HTR-8/SVneo (cell line): ENCODE data around the gene TEKTIP1.

ENCODE experiments used
- DNase-seq: peaks from one replicate; pipeline ENCODE4 v3.0.0; 2011; ENCODE audit warnings: low spot score, mixed read lengths; ENCODE audit not compliant: insufficient read length
- FAIRE-seq: peaks from 2 replicates; lab custom pipeline; 2011; peaks lifted over from hg19 to GRCh38; lab: Jason Lieb, UNC

Gene TEKTIP1

DNA sequence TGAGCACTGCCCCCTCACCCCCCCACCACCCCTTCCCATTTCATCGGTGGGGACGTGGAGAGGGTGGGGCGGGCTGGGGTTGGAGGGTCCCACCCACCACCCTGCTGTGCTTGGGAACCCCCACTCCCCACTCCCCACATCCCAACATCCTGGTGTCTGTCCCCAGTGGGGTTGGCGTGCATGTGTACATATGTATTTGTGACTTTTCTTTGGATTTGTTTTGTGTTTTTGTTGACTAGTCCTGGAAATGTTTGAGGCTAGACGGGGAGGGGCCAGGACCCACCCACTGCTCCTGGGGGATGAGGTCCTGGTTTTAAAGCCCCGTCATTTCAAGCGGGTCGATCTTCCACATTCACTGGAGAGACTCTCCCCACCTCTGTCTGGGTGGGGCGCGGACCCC, 3.0 kb upstream of the TEKTIP1 start:
- DNase-seq = no peak
- no peak for FAIRE-seq

GRCh38 chr19:3536429-3537100, 2.4 kb upstream of the TEKTIP1 start:
- FAIRE-seq (no peak), DNase-seq (no peak)

DNA sequence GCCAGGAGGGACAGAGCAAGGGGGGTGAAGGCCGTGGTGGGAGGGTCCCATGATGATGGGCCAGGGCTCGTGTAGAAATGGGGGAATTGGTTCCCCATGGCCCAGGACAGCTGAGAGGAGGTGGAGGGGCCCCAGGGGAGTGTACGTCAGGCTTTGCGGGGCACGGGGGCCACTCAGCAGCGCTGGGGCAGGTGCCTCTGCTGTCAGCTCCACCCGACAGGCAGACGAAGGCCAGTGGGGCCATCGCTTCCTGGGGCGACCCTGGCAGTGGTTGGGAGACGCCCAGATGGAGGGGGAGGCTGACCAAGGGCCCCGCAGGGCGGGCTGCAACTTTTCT, 1.9 kb upstream of the TEKTIP1 start:
- no peak for FAIRE-seq
- no peak for DNase-seq

DNA sequence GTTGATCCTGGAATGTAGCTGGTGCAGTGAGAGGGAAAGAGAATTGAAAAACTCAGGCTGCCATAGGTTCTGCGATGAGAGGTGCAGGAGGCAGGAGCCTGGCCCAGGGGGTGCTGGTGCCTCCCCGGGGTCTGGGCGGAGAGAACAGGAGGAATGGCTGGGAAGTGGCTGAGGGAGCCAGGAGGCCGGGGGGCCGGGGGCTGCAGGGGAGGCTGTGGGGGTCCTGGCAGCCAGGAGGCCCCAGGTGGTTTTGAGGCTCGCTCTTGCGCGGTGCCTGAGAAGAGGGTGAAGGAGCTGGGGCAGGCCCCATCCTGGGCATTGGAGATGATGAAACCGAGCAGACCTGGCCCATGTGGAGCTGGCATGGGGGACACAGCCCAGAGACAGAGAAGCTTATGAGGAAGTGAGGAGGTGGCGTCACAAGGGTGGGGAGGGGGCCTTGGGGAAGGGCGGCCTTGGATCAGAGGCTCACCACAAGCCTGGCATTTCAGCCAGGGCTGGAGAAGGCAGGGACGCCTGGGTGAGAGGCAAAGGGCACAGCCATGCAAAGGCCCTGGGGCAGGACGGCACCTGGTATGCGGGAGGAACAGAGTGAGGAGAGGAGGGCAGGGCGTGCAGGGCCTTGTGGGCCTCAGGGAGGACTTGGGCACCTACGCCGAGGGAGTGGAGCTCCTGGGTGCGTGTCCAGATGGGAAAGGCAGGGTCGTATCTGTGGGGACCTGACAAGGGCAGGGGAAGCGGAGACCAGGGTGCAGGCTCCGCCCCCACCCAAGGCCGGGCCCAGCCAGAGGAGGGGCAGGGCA, 1.3 kb upstream of the TEKTIP1 start:
- FAIRE-seq = no peak
- no peak for DNase-seq

GRCh38 chr19:3538258-3538929, 580 bp upstream of the TEKTIP1 start:
- DNase-seq (no peak), FAIRE-seq (no peak)

- no peak for FAIRE-seq
Measured at GRCh38 chr19:3539756-3540118, 763 bp downstream of the TEKTIP1 start.

GRCh38 chr19:3543150-3544057, 4.4 kb downstream of the TEKTIP1 start:
- no peak for DNase-seq

More at GRCh38 chr19:3539756-3540118, 763 bp downstream of the TEKTIP1 start:
- no peak for DNase-seq

GRCh38 chr19:3544058-3544376, 5.0 kb downstream of the TEKTIP1 start:
- DNase-seq = no peak
- no peak for FAIRE-seq

More at GRCh38 chr19:3543150-3544057, 4.4 kb downstream of the TEKTIP1 start:
- no peak for FAIRE-seq

DNA sequence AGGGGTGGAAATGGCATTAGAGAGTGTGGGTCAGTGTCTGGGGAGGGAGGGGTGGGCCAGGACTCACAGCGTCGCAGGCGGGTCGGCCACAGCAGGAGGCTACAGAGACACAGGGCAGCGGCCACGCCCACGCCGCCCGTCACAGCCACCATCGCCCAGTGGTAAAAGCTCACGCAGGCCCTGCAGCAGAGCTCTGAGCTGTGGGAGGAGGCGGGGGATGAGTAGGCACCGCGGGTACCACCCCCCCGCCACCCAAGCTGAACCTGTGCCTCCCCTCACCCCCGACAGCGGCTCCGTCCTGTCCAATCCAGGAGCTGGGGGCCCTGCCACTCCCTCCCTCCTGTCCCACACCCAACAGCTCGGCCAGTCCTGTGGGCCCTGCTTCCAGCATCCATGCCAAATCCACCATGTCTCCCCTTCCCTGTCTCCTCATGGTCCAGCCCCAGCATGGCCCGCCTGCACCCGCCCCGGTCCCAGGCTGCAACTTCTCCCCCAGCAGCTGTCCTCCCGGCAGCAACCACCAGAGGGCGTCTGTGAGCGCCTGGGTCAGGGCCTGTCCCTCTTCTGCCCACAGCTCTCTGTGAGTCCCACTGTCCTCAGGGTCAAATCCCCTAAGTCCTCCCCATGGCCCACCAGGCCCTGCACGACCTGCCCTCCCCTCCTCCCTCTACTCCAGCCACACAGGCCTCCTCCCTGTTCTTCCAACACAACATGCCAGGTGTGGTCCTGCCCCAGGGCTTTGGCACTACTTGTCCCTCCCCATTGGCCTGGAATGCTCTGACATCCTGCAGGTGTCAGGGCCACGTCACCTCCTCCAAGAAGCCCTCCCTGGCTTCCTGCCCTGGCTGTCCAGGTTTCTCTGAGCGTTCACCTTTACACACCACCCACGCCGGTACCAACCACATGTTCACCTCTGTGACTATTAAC, 6.0 kb downstream of the TEKTIP1 start:
- DNase-seq (peak; percentile 70), FAIRE-seq (peak; percentile 69)

- no peak for FAIRE-seq
Measured at GRCh38 chr19:3545669-3546034, 6.7 kb downstream of the TEKTIP1 start.

DNA sequence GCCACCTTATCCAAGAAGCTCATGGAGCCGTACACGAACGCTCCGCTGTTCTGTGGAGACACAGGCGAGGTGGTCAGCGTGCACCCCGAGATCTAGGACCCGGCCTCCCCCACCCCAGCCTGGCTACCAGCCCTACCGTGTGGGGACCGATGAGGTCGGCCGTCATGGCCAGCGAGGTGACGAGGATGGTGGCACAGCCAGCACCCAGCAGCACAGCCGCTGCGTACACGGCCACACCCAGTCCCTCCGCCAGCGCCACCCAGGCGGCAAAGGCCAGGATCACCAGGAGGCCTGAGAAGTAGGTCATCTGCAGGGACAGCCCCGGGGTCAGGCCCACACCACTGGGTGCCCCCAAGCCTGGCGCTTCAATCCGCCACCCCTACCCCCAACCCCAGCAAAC, 7.1 kb downstream of the TEKTIP1 start:
- no peak for FAIRE-seq
- no peak for DNase-seq

More at GRCh38 chr19:3545669-3546034, 6.7 kb downstream of the TEKTIP1 start:
- no peak for DNase-seq

- no peak for FAIRE-seq
- DNase-seq = no peak
Measured at GRCh38 chr19:3547301-3547731, 8.3 kb downstream of the TEKTIP1 start.

- FAIRE-seq (no peak), DNase-seq (no peak)
Measured at GRCh38 chr19:3547767-3548282, 8.9 kb downstream of the TEKTIP1 start.

GRCh38 chr19:3548606-3549005, 9.6 kb downstream of the TEKTIP1 start:
- FAIRE-seq (no peak), DNase-seq (no peak)

GRCh38 chr19:3549816-3550215, 10.8 kb downstream of the TEKTIP1 start:
- FAIRE-seq (no peak), DNase-seq (no peak)

DNA sequence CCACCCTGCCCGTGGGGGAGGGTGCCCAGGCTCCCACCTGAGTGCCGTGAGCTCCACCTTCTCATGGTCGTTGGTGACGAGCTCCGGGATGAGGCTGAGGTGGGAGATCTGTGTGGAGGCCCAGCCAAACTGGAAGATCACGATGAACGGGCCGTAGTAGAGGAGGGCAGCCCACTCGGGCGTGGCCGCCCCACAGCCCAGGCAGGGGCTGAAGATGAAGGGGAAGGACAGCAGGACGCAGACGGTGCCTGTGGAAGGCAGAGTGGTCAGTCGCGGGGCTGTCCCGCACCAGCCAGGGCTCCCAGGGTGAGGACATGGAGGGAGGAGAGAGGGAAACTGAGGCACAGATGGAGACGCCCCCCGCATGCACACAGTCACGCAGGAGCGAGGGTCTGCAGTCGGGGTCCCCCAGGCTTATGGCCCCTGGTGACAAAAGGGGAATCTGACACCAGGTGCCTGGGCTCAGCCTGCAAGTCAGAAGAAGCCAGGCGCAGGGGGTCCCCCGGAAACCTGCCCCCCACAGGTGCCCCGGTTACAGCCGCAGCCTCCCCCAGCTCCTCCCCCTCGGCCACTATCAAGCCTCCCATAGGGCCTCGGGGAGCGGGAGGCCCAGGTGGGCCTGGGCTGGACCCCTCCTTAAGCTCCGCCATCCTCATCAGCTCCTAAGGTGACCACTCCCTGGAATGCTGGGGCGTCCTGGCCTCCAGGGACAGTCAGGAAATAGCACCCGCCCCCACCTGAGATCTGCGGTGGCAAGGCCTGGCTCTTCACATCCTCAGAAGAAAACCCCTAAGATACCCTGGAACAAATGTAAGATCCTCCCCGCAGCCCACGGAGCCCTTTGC, 12.2 kb downstream of the TEKTIP1 start:
- DNase-seq (no peak), FAIRE-seq (no peak)

- no peak for FAIRE-seq
- DNase-seq = no peak
Measured at GRCh38 chr19:3551792-3552095, 12.8 kb downstream of the TEKTIP1 start.

GRCh38 chr19:3554254-3555083, 15.5 kb downstream of the TEKTIP1 start:
- FAIRE-seq (no peak), DNase-seq (no peak)
